HL-60/S4 treated with phorbol 12-myristate 13-acetate at 8.2 ng/mL for 4 days and 3 days (cell line): ENCODE results near the gene ALDH1B1.

Source experiments
- in situ Hi-C: fragments of 300-500 bp; cut with MboI; formaldehyde crosslinking; loops from 2 replicates; pipeline ENCODE4 v1.15.0; 2022; ENCODE audit warnings: low sequenced_read_pairs

The ALDH1B1 gene

DNA sequence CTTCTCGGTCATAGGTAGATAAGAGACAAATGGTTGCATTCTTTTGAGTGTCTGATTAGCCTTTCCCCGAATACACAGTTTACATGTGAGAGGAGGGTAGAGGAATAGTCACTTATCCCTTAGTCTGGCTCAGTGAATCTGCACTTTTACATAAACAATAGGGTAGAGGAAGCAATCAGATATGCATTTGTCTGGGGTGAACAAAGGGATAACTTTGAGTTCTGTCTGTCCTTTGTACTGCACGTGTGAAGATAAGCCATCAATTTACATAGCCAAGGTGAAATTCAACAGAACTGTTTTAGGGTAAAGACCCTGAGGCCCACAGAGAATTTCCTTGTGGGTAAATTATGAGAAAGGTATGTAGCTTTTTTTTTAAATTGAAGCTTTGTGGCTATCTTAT lies 41.9 kb downstream of the ALDH1B1 start:
- in situ Hi-C loops = no loop called here

GRCh38 chr9:38434853-38435252 lies 42.4 kb downstream of the ALDH1B1 start:
- in situ Hi-C loops = no loop called here

- in situ Hi-C loops = no loop called here
Measured at GRCh38 chr9:38435521-38435920, 43.0 kb downstream of the ALDH1B1 start.

DNA sequence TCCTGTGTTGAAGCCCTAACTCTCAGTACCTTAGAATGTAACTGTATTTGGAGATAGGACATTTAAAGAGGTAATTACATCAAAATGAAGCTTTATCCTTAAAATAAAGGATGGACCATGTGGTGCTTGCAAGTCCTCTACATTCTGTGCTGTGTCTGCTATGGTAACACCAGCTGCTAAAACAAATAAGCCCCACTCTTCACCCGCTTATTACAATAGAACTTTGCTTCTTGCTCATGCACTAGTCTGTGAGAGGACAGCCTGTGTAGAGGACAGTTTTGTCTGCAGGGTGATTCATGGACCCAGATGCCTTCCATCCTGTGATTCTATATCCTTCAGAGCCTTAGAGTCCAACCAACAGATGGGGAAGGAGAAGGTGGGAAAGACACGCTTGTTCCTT lies 44.2 kb downstream of the ALDH1B1 start:
- in situ Hi-C loops = no loop called here

DNA sequence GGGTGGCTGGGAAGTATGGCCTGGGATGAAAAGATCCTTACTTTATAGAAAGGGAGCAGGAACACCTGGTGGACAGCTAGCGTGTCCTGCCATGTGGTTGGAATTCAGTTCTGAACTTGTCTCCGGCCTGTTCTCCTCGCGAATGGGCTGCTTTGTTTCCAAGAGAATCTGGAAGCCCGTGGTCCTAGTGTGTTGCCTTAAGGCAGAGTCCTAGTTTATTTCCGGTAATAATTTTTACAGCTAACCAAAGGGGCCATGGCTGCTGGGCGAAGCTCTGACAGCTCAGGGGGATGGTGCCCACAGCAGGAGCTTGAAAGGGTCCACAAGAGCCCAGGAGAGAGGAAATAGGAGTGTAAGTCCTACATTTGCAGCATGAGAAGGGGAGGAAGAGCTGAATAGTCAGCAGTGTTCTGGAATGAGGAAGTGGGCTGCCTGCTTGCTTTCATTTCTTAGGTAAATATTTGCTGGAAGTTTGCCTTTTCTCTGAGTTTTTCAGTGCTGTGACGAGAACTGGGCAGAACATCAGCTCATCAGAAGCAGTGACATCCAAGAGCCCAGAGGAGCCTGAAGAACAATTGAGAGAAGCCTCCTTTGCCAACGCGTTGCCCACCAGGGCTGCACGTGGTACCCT lies 44.8 kb downstream of the ALDH1B1 start:
- in situ Hi-C loops = no loop called here

DNA sequence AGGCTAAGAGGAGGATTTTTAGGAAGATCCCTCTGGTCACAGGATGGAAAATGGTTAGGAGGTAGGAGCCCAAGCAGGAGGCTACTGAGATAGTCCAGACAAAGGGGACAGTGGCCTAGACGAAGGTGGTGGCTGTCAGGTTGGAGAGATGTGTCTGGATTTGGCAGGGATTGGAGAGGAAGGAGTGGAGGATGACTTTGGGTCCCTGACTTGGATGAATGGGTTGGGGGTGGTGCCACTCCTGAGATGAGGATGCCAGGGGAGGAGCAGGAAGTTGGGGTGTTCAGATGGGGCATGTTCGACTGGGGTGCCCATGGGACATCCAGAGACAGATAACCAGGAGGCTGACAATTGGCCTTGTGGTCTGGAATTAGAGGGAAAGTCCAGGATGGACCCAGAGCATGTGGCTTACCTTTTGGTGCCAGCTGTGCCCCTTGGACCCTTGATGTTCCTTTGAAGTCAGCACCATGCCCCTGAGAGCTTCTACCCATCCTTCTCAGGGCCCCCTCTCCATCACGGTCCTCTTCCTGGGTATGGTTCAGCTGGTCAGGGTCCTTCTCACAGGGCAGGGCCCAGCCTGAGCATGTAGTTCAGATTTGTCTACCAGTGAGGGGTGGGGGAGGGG lies 46.9 kb downstream of the ALDH1B1 start:
- in situ Hi-C loops = no loop called here

GRCh38 chr9:38439916-38440301 lies 47.4 kb downstream of the ALDH1B1 start:
- in situ Hi-C loops = no loop called here

- in situ Hi-C loops = no loop called here
Measured at GRCh38 chr9:38440516-38440915, 48.0 kb downstream of the ALDH1B1 start.

DNA sequence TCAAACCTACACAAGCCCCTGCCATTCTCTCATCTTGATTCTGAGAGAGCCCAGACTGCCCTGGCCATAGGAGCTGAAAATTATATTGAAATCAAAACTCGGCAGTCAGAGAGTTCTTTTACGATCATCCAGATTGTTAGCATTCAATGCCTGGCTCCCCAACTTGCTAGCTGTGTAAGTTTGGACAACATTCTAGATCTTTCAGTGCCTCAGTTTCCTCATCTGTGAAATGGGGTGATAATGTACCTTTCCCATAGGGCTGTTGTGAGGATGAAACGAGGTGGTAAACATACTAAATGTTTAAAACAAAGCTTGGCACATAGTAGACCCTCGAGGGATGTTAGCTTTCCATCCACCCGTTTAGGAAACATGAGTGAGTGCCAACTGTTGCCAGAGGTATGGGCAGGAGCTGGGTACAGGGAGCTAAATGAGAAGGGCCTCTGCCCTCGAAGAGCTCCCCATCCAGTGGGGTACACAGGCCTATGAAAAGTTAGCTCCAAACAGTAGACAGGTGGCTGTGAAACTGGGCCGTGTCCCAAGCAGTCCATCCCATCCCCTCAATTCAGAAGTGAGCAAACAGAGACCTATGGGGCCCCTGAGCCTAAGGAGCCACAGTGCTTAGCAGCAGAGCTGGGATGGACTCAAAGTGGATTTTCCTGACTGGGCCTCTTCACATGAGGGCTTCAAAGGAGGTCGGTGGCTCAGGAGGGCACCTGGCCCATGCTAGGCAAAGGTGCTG lies 49.0 kb downstream of the ALDH1B1 start:
- in situ Hi-C loops = no loop called here

DNA sequence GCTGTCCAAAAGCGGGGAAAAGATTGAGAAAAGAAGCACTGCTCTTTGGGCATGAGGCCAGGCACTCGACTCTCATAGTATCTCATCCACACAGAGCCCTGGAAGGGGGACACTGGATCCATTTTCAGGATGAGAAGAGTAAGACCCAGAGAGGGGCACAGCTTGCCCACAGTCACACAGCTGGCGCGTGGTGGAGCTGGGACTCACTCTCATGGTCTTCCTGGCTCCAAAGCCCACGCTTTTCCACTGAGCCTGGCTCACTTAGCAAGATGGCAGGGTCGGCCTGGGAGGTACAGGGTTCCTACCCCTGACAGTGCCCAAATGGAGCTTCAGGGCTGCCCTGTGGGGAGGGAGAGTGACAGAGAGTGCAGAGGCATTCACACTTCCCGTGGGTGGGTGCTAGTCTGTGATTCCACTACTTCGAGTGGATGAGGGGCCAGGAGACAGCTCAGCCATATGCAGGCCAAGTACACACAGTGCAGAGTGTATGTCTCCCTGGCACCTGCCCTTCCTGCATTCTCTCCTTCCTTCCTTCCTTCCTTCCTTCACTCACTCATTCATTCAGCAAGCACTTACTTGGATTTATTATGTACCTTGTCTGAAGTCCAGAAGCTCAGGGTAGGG lies 50.1 kb downstream of the ALDH1B1 start:
- in situ Hi-C loops = no loop called here

DNA sequence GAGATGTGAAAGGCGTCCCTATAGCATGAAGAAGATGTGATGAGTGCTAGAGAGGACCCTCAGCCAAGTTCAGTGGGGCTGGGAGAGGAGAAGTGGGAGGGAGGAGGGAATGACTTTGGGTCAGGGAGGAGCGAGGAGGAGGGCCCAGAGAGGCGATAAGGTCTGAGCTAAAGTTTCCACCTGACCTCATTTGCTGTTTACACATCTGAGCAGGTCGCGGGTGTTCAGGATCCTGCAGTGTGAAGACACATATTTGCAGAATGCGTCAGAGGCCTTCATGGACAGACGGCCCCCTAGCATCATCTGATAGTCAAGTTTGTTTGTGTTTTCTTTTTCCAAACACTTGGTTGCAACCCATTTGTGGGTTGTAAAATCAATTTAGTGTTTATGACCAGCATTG lies 50.7 kb downstream of the ALDH1B1 start:
- in situ Hi-C loops = no loop called here

- in situ Hi-C loops = no loop called here
Measured at GRCh38 chr9:38443597-38443996, 51.1 kb downstream of the ALDH1B1 start.

- in situ Hi-C loops = no loop called here
Measured at GRCh38 chr9:38445154-38446043, 52.9 kb downstream of the ALDH1B1 start.

- in situ Hi-C loops = no loop called here
Measured at GRCh38 chr9:38447703-38448102, 55.2 kb downstream of the ALDH1B1 start.
